ENCODE measurements around the gene NOP53. TPM values are rescaled to one million over a fixed set of nuclear protein-coding genes. Genes with fewer than 3 reads are reported as not detected.

NOP53 gene
- total and polyA plus RNA-seq, 2 experiments from 2014 or later, result 167 to 192 TPM

DNA sequence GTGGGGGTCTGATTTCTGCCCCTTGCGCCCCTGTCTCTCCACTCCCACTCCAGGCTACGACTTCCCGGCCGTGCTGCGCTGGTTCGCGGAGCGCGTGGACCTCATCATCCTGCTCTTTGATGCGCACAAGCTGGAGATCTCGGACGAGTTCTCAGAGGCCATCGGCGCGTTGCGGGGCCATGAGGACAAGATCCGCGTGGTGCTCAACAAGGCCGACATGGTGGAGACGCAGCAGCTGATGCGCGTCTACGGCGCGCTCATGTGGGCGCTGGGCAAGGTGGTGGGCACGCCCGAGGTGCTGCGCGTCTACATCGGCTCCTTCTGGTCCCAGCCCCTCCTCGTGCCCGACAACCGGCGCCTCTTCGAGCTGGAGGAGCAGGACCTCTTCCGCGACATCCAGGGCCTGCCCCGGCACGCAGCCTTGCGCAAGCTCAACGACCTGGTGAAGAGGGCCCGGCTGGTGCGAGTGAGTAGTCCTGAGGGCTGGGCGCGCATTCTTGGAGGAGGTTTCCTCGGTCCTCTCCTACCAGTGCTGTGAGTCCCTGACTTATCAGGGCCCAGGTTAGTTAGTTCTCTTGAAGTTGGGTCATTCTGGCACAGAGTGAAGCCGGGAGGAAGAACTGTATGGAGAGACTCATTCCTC, 19.5 kb upstream of the NOP53 start:
- peak; percentile 54 for DNase-seq (ENCODE audit: low spot score)
- Histone ChIP-seq H3K4me2 (no peak overlapping the region), H3K27ac (ENCODE audit: low read depth) (no peak overlapping the region), H4K20me1 (replicated peaks; ENCODE audit: insufficient read depth) (no peaks in the 10 kb centered on the region), H3K4me3 (no peak overlapping the region), H3K4me1 (ENCODE audit: insufficient read depth) (peaks cover 6% of the 10 kb centered on the region; the same call in 1 of the 2 replicates), H3K36me3 (ENCODE audit: insufficient read depth) (no peaks in the 10 kb centered on the region), H2AFZ (no peak overlapping the region), H3K27me3 (ENCODE audit: insufficient read depth) (no peaks in the 10 kb centered on the region), H3K9me2 (ENCODE audit: insufficient read depth) (peaks cover 2% of the 10 kb centered on the region; the same call in 1 of the 2 replicates), H3K79me2 (replicated peaks; ENCODE audit: insufficient read depth) (no peaks in the 10 kb centered on the region), H3F3A (replicated peaks; ENCODE audit: low read depth) (peaks cover 8% of the 10 kb centered on the region; the same call in 1 of the 2 replicates)
- TF ChIP-seq CREB1 (CRISPR knock-in tag; IDR thresholded peaks at IDR 0.05; ENCODE audit: low read depth), result no peak
- TF ChIP-seq, protein P1, sequence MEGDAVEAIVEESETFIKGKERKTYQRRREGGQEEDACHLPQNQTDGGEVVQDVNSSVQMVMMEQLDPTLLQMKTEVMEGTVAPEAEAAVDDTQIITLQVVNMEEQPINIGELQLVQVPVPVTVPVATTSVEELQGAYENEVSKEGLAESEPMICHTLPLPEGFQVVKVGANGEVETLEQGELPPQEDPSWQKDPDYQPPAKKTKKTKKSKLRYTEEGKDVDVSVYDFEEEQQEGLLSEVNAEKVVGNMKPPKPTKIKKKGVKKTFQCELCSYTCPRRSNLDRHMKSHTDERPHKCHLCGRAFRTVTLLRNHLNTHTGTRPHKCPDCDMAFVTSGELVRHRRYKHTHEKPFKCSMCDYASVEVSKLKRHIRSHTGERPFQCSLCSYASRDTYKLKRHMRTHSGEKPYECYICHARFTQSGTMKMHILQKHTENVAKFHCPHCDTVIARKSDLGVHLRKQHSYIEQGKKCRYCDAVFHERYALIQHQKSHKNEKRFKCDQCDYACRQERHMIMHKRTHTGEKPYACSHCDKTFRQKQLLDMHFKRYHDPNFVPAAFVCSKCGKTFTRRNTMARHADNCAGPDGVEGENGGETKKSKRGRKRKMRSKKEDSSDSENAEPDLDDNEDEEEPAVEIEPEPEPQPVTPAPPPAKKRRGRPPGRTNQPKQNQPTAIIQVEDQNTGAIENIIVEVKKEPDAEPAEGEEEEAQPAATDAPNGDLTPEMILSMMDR (conservative IDR thresholded peaks at IDR 0.05; ENCODE audit: low read depth in 2 of 2), result no peak
- TF ChIP-seq JUNB (IDR thresholded peaks at IDR 0.05; ENCODE audit: unreplicated experiment), result no peak
- TF ChIP-seq ETS1 (IDR thresholded peaks at IDR 0.05), result no peak
- no peak for TF ChIP-seq EZH2phosphoT487 (IDR thresholded peaks at IDR 0.05; ENCODE audit: unreplicated experiment)
- TF ChIP-seq EZH2 (IDR thresholded peaks at IDR 0.05; ENCODE audit: low read depth, unreplicated experiment), result no peak
- TF ChIP-seq ZNF114 (CRISPR knock-in tag; IDR thresholded peaks at IDR 0.05), result no peak
- TF ChIP-seq ZNF331 (CRISPR knock-in tag; IDR thresholded peaks at IDR 0.05; ENCODE audit: low read depth), result no peak
- no peak for TF ChIP-seq REST (IDR thresholded peaks at IDR 0.05; ENCODE audit: unreplicated experiment)
- no peak for TF ChIP-seq STAT1 (IDR thresholded peaks at IDR 0.05; ENCODE audit: unreplicated experiment)
- TF ChIP-seq NANOG (IDR thresholded peaks at IDR 0.05; ENCODE audit: borderline replicate concordance), result no peak
- TF ChIP-seq POLR2AphosphoS5 (IDR thresholded peaks at IDR 0.05; ENCODE audit: low read depth), result no peak
- TF ChIP-seq, protein P2, sequence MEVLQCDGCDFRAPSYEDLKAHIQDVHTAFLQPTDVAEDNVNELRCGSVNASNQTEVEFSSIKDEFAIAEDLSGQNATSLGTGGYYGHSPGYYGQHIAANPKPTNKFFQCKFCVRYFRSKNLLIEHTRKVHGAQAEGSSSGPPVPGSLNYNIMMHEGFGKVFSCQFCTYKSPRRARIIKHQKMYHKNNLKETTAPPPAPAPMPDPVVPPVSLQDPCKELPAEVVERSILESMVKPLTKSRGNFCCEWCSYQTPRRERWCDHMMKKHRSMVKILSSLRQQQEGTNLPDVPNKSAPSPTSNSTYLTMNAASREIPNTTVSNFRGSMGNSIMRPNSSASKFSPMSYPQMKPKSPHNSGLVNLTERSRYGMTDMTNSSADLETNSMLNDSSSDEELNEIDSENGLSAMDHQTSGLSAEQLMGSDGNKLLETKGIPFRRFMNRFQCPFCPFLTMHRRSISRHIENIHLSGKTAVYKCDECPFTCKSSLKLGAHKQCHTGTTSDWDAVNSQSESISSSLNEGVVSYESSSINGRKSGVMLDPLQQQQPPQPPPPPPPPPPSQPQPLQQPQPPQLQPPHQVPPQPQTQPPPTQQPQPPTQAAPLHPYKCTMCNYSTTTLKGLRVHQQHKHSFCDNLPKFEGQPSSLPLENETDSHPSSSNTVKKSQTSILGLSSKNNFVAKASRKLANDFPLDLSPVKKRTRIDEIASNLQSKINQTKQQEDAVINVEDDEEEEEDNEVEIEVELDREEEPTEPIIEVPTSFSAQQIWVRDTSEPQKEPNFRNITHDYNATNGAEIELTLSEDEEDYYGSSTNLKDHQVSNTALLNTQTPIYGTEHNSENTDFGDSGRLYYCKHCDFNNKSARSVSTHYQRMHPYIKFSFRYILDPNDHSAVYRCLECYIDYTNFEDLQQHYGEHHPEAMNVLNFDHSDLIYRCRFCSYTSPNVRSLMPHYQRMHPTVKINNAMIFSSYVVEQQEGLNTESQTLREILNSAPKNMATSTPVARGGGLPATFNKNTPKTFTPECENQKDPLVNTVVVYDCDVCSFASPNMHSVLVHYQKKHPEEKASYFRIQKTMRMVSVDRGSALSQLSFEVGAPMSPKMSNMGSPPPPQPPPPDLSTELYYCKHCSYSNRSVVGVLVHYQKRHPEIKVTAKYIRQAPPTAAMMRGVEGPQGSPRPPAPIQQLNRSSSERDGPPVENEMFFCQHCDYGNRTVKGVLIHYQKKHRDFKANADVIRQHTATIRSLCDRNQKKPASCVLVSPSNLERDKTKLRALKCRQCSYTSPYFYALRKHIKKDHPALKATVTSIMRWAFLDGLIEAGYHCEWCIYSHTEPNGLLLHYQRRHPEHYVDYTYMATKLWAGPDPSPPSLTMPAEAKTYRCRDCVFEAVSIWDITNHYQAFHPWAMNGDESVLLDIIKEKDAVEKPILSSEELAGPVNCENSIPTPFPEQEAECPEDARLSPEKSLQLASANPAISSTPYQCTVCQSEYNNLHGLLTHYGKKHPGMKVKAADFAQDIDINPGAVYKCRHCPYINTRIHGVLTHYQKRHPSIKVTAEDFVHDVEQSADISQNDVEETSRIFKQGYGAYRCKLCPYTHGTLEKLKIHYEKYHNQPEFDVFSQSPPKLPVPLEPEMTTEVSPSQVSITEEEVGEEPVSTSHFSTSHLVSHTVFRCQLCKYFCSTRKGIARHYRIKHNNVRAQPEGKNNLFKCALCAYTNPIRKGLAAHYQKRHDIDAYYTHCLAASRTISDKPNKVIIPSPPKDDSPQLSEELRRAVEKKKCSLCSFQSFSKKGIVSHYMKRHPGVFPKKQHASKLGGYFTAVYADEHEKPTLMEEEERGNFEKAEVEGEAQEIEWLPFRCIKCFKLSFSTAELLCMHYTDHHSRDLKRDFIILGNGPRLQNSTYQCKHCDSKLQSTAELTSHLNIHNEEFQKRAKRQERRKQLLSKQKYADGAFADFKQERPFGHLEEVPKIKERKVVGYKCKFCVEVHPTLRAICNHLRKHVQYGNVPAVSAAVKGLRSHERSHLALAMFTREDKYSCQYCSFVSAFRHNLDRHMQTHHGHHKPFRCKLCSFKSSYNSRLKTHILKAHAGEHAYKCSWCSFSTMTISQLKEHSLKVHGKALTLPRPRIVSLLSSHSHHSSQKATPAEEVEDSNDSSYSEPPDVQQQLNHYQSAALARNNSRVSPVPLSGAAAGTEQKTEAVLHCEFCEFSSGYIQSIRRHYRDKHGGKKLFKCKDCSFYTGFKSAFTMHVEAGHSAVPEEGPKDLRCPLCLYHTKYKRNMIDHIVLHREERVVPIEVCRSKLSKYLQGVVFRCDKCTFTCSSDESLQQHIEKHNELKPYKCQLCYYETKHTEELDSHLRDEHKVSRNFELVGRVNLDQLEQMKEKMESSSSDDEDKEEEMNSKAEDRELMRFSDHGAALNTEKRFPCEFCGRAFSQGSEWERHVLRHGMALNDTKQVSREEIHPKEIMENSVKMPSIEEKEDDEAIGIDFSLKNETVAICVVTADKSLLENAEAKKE (CRISPR knock-in tag; IDR thresholded peaks at IDR 0.05), result no peak
- peaks cover 11% of the 10 kb centered on the region for H3K4me1 Mint-ChIP-seq
- no peak overlapping the region for H3K27ac Mint-ChIP-seq
- H3K36me3 Mint-ChIP-seq (ENCODE audit: low read depth), result peaks cover 5% of the 10 kb centered on the region; the same call in 2 of the 3 replicates
- no peak for ATAC-seq
- H3K4me3 Mint-ChIP-seq, result no peak overlapping the region
- peaks cover 11% of the 10 kb centered on the region for H3K27me3 Mint-ChIP-seq (ENCODE audit: insufficient read depth, low read depth, poor library complexity)
- no peaks in the 10 kb centered on the region for H3K9me3 Mint-ChIP-seq
